SK-N-SH treated with all-trans-retinoic acid at 6 μM for 48 hours (cell line): Measurements from ENCODE around the gene DARS2.
"Not testable (repeated sequence)": the region's sequence is repeated elsewhere in the genome, so short reads cannot be mapped to it uniquely, and the experiment has no call there.

Source experiments
- ATAC-seq: fragments of 200-7000 bp; cut with Tn5 transposase; 3 replicates; pipeline ENCODE4 v1.9.1; 2020; ENCODE audit warnings: mild to moderate bottlenecking, moderate library complexity
- ARNTL ChIP-seq: fragments of 450-650 bp; formaldehyde crosslinking; IDR thresholded peaks from 2 replicates; pipeline ENCODE4 v1.5.0; 2020; ENCODE audit warnings: low read depth, mild to moderate bottlenecking, moderate library complexity, borderline replicate concordance
- BACH2 ChIP-seq: fragments of 250-450 bp; sonication (Bioruptor Pico); IDR thresholded peaks from 2 replicates; pipeline ENCODE4 v1.9.0; 2021; ENCODE audit warnings: mild to moderate bottlenecking, borderline replicate concordance
- ESRRG ChIP-seq: fragments of 250-450 bp; sonication (Bioruptor Pico); IDR thresholded peaks from 2 replicates; pipeline ENCODE4 v1.6.1; 2021; ENCODE audit warnings: mild to moderate bottlenecking
- GLIS3 ChIP-seq: fragments of 250-450 bp; sonication (Bioruptor Pico); IDR thresholded peaks from 2 replicates; pipeline ENCODE4 v1.5.0; 2020; ENCODE audit warnings: mild to moderate bottlenecking, moderate library complexity
- ISL1 ChIP-seq: fragments of 250-450 bp; sonication (Bioruptor Pico); IDR thresholded peaks from 2 replicates; pipeline ENCODE4 v2.1.2; 2022; ENCODE audit warnings: mild to moderate bottlenecking, moderate library complexity
- OSR1 ChIP-seq: fragments of 250-450 bp; sonication (Bioruptor Pico); IDR thresholded peaks from 2 replicates; pipeline ENCODE4 v1.8.0; 2022; ENCODE audit warnings: moderate library complexity, mild to moderate bottlenecking, inconsistent platforms
- PPARA ChIP-seq: fragments of 250-450 bp; sonication (Bioruptor Pico); IDR thresholded peaks from 2 replicates; pipeline ENCODE4 v1.5.0; 2020; ENCODE audit warnings: mild to moderate bottlenecking, borderline replicate concordance
- RARB ChIP-seq: fragments of 250-450 bp; sonication (Bioruptor Pico); IDR thresholded peaks from 2 replicates; pipeline ENCODE4 v1.8.0; 2021; ENCODE audit warnings: mild to moderate bottlenecking, moderate library complexity
- SNAI2 ChIP-seq: fragments of 250-450 bp; sonication (Bioruptor Pico); IDR thresholded peaks from 2 replicates; pipeline ENCODE4 v1.5.0; 2020; ENCODE audit warnings: mild to moderate bottlenecking, moderate library complexity
- TCF4 ChIP-seq: fragments of 250-450 bp; sonication (Bioruptor Pico); IDR thresholded peaks from 2 replicates; pipeline ENCODE4 v1.8.0; 2021; ENCODE audit warnings: mild to moderate bottlenecking, moderate library complexity, borderline replicate concordance
- ZC3H10 ChIP-seq: fragments of 250-450 bp; sonication (Bioruptor Pico); IDR thresholded peaks from 2 replicates; pipeline ENCODE4 v1.5.1; 2021; ENCODE audit warnings: mild to moderate bottlenecking, moderate library complexity
- ZNF565 ChIP-seq: fragments of 450-650 bp; formaldehyde crosslinking; conservative IDR thresholded peaks from 2 replicates; pipeline ENCODE4 v1.5.0; 2020; ENCODE audit warnings: low read depth, mild to moderate bottlenecking, moderate library complexity
- ZNF70 ChIP-seq: fragments of 450-650 bp; formaldehyde crosslinking; IDR thresholded peaks from 2 replicates; pipeline ENCODE4 v1.5.0; 2020; ENCODE audit warnings: mild to moderate bottlenecking, moderate library complexity
- ZNF8 ChIP-seq: fragments of 450-650 bp; formaldehyde crosslinking; IDR thresholded peaks from 2 replicates; pipeline ENCODE4 v1.5.0; 2020; ENCODE audit warnings: mild to moderate bottlenecking, moderate library complexity
- TF ChIP-seq, protein P1 (sequence below): fragments of 250-450 bp; sonication (Bioruptor Pico); IDR thresholded peaks from 2 replicates; pipeline ENCODE4 v1.8.0; 2020; ENCODE audit warnings: mild to moderate bottlenecking, moderate library complexity, borderline replicate concordance
- TF ChIP-seq, protein P2 (sequence below): fragments of 250-450 bp; sonication (Bioruptor Pico); IDR thresholded peaks from 2 replicates; pipeline ENCODE4 v1.8.0; 2021; ENCODE audit warnings: low read depth, mild to moderate bottlenecking, moderate library complexity, borderline replicate concordance
- TF ChIP-seq, protein P3 (sequence below): fragments of 250-450 bp; sonication (Bioruptor Pico); IDR thresholded peaks from 2 replicates; pipeline ENCODE4 v1.5.0; 2020; ENCODE audit warnings: mild to moderate bottlenecking, moderate library complexity
- TF ChIP-seq, protein P4 (sequence below): fragments of 250-450 bp; sonication (Bioruptor Pico); IDR thresholded peaks from 2 replicates; pipeline ENCODE4 v1.5.1; 2020; ENCODE audit warnings: low read depth, mild to moderate bottlenecking, moderate library complexity
- TF ChIP-seq, protein P5 (sequence below): fragments of 250-450 bp; sonication (Bioruptor Pico); IDR thresholded peaks from 2 replicates; pipeline ENCODE4 v1.5.1; 2021; ENCODE audit warnings: mild to moderate bottlenecking, moderate library complexity

DARS2 gene

DNA sequence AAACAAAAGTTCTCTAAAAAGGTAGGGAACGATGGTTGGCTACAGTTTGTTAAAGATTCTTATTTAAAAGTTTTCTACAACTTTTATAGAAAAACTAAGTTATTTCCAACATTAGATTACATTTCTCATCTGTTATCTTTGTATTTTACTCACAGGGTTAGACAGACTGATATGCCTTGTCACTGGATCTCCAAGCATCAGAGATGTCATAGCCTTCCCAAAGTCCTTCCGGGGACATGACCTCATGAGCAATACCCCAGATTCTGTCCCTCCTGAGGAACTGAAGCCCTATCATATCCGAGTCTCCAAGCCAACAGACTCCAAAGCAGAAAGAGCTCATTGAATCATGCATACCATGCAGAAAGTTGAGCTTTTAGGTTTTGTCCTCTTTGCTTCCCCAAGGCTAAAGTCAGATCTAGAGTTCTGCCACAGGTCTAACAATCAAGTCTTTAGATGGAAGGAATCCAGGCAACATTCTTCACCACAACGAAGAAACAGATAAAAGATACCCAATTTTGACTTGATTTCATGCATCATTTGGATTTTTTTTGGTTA is 33.0 kb downstream of the DARS2 start (continued):
- TF ChIP-seq, protein P1, sequence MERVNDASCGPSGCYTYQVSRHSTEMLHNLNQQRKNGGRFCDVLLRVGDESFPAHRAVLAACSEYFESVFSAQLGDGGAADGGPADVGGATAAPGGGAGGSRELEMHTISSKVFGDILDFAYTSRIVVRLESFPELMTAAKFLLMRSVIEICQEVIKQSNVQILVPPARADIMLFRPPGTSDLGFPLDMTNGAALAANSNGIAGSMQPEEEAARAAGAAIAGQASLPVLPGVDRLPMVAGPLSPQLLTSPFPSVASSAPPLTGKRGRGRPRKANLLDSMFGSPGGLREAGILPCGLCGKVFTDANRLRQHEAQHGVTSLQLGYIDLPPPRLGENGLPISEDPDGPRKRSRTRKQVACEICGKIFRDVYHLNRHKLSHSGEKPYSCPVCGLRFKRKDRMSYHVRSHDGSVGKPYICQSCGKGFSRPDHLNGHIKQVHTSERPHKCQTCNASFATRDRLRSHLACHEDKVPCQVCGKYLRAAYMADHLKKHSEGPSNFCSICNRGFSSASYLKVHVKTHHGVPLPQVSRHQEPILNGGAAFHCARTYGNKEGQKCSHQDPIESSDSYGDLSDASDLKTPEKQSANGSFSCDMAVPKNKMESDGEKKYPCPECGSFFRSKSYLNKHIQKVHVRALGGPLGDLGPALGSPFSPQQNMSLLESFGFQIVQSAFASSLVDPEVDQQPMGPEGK (CRISPR knock-in tag) = no peak

DNA sequence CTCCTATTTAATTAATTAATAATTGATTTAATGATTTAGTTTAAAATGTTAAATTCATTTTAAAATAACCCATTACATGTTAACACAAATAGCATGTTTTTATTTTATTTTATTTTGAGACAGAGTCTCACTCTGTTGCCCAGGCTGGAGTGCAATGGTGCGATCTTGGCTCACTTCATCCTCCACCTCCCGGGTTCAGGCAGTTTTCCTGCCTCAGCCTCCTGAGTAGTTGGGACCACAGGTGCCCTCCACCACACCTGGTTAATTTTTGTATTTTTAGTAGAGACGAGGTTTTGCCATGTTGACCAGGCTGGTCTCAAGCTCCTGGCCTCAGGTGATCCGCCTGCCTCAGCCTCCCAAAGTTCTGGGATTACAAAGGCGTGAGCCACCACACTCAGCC is 35.1 kb downstream of the DARS2 start:
- not testable (repeated sequence) for ATAC-seq

DNA sequence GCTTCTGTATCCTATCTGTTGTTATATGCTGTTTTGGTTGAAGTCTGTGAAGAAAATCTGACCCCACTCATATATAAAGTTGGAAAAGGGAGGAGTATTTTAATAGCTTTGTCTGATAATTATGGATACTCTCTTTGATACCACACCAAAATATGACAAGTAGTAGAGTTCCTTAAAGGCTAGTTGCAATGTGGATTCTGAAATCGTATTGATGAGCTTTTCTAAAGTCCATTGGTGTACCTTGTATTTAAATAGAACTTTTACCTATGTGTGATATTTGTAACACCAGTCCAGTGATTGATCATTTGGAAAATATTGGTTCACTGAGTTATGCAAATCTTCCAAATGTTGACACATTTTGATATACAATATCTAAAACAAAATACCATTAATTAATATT is 35.6 kb downstream of the DARS2 start:
- TF ChIP-seq, protein P2, sequence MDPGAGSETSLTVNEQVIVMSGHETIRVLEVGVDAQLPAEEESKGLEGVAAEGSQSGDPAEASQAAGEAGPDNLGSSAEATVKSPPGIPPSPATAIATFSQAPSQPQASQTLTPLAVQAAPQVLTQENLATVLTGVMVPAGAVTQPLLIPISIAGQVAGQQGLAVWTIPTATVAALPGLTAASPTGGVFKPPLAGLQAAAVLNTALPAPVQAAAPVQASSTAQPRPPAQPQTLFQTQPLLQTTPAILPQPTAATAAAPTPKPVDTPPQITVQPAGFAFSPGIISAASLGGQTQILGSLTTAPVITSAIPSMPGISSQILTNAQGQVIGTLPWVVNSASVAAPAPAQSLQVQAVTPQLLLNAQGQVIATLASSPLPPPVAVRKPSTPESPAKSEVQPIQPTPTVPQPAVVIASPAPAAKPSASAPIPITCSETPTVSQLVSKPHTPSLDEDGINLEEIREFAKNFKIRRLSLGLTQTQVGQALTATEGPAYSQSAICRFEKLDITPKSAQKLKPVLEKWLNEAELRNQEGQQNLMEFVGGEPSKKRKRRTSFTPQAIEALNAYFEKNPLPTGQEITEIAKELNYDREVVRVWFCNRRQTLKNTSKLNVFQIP = no peak
- TF ChIP-seq BACH2 (CRISPR knock-in tag) = no peak
- TF ChIP-seq, protein P3, sequence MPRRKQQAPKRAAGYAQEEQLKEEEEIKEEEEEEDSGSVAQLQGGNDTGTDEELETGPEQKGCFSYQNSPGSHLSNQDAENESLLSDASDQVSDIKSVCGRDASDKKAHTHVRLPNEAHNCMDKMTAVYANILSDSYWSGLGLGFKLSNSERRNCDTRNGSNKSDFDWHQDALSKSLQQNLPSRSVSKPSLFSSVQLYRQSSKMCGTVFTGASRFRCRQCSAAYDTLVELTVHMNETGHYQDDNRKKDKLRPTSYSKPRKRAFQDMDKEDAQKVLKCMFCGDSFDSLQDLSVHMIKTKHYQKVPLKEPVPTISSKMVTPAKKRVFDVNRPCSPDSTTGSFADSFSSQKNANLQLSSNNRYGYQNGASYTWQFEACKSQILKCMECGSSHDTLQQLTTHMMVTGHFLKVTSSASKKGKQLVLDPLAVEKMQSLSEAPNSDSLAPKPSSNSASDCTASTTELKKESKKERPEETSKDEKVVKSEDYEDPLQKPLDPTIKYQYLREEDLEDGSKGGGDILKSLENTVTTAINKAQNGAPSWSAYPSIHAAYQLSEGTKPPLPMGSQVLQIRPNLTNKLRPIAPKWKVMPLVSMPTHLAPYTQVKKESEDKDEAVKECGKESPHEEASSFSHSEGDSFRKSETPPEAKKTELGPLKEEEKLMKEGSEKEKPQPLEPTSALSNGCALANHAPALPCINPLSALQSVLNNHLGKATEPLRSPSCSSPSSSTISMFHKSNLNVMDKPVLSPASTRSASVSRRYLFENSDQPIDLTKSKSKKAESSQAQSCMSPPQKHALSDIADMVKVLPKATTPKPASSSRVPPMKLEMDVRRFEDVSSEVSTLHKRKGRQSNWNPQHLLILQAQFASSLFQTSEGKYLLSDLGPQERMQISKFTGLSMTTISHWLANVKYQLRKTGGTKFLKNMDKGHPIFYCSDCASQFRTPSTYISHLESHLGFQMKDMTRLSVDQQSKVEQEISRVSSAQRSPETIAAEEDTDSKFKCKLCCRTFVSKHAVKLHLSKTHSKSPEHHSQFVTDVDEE (CRISPR knock-in tag) = no peak
- no peak for TF ChIP-seq ARNTL (CRISPR knock-in tag)
- no peak for TF ChIP-seq RARB (CRISPR knock-in tag)
- TF ChIP-seq ESRRG (CRISPR knock-in tag) = no peak
- TF ChIP-seq, protein P1 (CRISPR knock-in tag) = no peak
- no peak for TF ChIP-seq PPARA (CRISPR knock-in tag)
- no peak for TF ChIP-seq GLIS3 (CRISPR knock-in tag)
- no peak for TF ChIP-seq SNAI2 (CRISPR knock-in tag)
- TF ChIP-seq, protein P4, sequence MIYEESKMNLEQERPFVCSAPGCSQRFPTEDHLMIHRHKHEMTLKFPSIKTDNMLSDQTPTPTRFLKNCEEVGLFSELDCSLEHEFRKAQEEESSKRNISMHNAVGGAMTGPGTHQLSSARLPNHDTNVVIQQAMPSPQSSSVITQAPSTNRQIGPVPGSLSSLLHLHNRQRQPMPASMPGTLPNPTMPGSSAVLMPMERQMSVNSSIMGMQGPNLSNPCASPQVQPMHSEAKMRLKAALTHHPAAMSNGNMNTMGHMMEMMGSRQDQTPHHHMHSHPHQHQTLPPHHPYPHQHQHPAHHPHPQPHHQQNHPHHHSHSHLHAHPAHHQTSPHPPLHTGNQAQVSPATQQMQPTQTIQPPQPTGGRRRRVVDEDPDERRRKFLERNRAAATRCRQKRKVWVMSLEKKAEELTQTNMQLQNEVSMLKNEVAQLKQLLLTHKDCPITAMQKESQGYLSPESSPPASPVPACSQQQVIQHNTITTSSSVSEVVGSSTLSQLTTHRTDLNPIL (CRISPR knock-in tag) = no peak
- no peak for TF ChIP-seq ZNF565 (CRISPR knock-in tag)
- no peak for TF ChIP-seq ZNF8 (CRISPR knock-in tag)
- no peak for TF ChIP-seq ZNF70 (CRISPR knock-in tag)
- TF ChIP-seq TCF4 (CRISPR knock-in tag) = no peak
- TF ChIP-seq ISL1 = no peak
- no peak for TF ChIP-seq OSR1 (CRISPR knock-in tag)

DNA sequence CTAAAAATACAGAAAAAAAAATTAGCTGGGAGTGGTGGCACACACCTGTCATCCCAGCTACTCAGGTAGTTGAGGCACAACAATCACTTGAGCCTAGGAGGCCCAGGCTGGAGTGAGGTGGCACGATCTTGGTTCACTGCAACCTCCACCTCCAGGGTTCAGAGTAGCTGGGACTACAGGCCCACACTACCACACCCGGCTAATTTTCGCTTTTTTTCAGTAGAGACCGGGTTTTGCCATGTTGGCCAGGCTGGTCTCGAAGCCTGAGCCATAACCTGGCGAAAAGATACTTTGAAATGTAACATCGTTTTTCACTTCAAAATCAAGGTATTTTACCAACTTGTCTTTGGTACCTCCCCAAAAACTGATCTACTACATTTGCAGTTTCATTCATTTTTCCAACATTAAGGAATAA is 37.3 kb downstream of the DARS2 start:
- ATAC-seq = peak; percentile 16
- TF ChIP-seq GLIS3 (CRISPR knock-in tag) (peak; percentile 67; the same call in 1 of the 2 replicates), ISL1 (no peak), ZNF565 (CRISPR knock-in tag) (no peak), ZC3H10 (CRISPR knock-in tag) (peak; percentile 65)
- TF ChIP-seq, protein P5, sequence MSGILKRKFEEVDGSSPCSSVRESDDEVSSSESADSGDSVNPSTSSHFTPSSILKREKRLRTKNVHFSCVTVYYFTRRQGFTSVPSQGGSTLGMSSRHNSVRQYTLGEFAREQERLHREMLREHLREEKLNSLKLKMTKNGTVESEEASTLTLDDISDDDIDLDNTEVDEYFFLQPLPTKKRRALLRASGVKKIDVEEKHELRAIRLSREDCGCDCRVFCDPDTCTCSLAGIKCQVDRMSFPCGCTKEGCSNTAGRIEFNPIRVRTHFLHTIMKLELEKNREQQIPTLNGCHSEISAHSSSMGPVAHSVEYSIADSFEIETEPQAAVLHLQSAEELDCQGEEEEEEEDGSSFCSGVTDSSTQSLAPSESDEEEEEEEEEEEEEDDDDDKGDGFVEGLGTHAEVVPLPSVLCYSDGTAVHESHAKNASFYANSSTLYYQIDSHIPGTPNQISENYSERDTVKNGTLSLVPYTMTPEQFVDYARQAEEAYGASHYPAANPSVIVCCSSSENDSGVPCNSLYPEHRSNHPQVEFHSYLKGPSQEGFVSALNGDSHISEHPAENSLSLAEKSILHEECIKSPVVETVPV = 0 out of 2 replicates have a peak, but pooled peaks have one; percentile 31

More for the DNA sequence above, 35.6 kb downstream of the DARS2 start:
- ATAC-seq = no peak
